CD14-positive monocyte (primary cell): ENCODE data around the gene KDM3B. TPM values are rescaled to one million over a fixed set of nuclear protein-coding genes. Genes with fewer than 3 reads are reported as not detected.

ENCODE experiments used
- DNase-seq, 3 donors: peaks; one replicate each; pipeline ENCODE4 v3.0.0-alpha.2; 2011 to 2022
- H2AFZ ChIP-seq: 2 replicates; pipeline ENCODE4 v1.6.0; 2012; ENCODE audit warnings: mild to moderate bottlenecking, low read depth, low read length, inconsistent platforms; ENCODE audit not compliant: insufficient read depth, poor library complexity, severe bottlenecking
- H3K27ac ChIP-seq, 2 donors: 1 replicate in 1 of 2; 2 replicates in 1 of 2; pipeline ENCODE4 v1.5.1; 2012 to 2013; ENCODE audit warnings: low read length in 2 of 2, control low read depth in 1 of 2, inconsistent platforms in 1 of 2, low read depth in 1 of 2, mild to moderate bottlenecking in 1 of 2
- H3K27me3 ChIP-seq, 2 donors: one replicate each; pipeline versions ENCODE4 v1.6.0 to v1.6.1; 2011 to 2013; ENCODE audit warnings: low read length in 2 of 2; ENCODE audit not compliant: control insufficient read depth in 2 of 2, insufficient read depth in 2 of 2
- H3K36me3 ChIP-seq, 2 donors: replicated peaks in 1 of 2; 1 replicate in 1 of 2; 2 replicates in 1 of 2; pipeline versions ENCODE4 v1.5.1 to v1.6.1; 2012 to 2013; ENCODE audit warnings: low read length in 2 of 2, control low read depth in 1 of 2, inconsistent platforms in 1 of 2, mild to moderate bottlenecking in 1 of 2; ENCODE audit not compliant: insufficient read depth in 2 of 2, control insufficient read depth in 1 of 2
- H3K4me1 ChIP-seq, 2 donors: 1 replicate in 1 of 2; 2 replicates in 1 of 2; pipeline versions ENCODE4 v1.5.1 to v1.6.1; 2012 to 2013; ENCODE audit warnings: low read length in 2 of 2, control low read depth in 1 of 2, inconsistent platforms in 1 of 2, mild to moderate bottlenecking in 1 of 2, moderate library complexity in 1 of 2; ENCODE audit not compliant: insufficient read depth in 2 of 2, control insufficient read depth in 1 of 2
- H3K4me2 ChIP-seq: replicated peaks from 2 replicates; pipeline ENCODE3; 2012; ENCODE audit warnings: low read length, moderate library complexity, mild to moderate bottlenecking; ENCODE audit not compliant: poor library complexity, severe bottlenecking; ENCODE audit errors: extremely low read depth
- H3K4me3 ChIP-seq, 3 experiments: fragments of 200-600 bp in 1 of 3; sonication (generic) in 1 of 3; replicated peaks in 1 of 3; 1 replicate in 2 of 3; 2 replicates in 1 of 3; pipeline ENCODE4 v1.5.1; 2011 to 2013; ENCODE audit warnings: low read length in 3 of 3, mild to moderate bottlenecking in 3 of 3, control low read depth in 2 of 3, low read depth in 2 of 3, inconsistent platforms in 1 of 3, moderate library complexity in 1 of 3
- H3K79me2 ChIP-seq: 2 replicates; pipeline ENCODE4 v1.6.0; 2012; ENCODE audit warnings: mild to moderate bottlenecking, control low read depth, inconsistent platforms, low read length, moderate library complexity; ENCODE audit not compliant: insufficient read depth
- H3K9ac ChIP-seq: 2 replicates; pipeline ENCODE4 v1.6.0; 2017; ENCODE audit warnings: low read length, mild to moderate bottlenecking; ENCODE audit not compliant: insufficient read depth, poor library complexity, severe bottlenecking
- H3K9me3 ChIP-seq, 2 donors: replicated peaks in 1 of 2; 1 replicate in 1 of 2; 2 replicates in 1 of 2; pipeline versions ENCODE4 v1.5.1 to v1.6.1; 2012 to 2013; ENCODE audit warnings: low read length in 2 of 2, control low read depth in 1 of 2; ENCODE audit not compliant: control insufficient read depth in 1 of 2, insufficient read depth in 1 of 2
- H4K20me1 ChIP-seq: 2 replicates; pipeline ENCODE4 v1.6.0; 2012; ENCODE audit warnings: mild to moderate bottlenecking, low read length, control low read depth, moderate library complexity; ENCODE audit not compliant: insufficient read depth
- H3K27ac Mint-ChIP-seq, 7 donors: one replicate each; pipeline ENCODE4 v1.8.0; 2020; ENCODE audit warnings: mild to moderate bottlenecking in 7 of 7, mixed read lengths in 7 of 7, moderate library complexity in 6 of 7, inconsistent platforms in 2 of 7
- H3K27me3 Mint-ChIP-seq, 3 donors: one replicate each; pipeline ENCODE4 v1.8.0; 2021 to 2022; ENCODE audit warnings: low read depth in 3 of 3, mild to moderate bottlenecking in 3 of 3, mixed read lengths in 3 of 3, moderate library complexity in 3 of 3, inconsistent platforms in 1 of 3
- H3K36me3 Mint-ChIP-seq, 2 donors: one replicate each; pipeline ENCODE4 v1.8.0; 2020; ENCODE audit warnings: mixed read lengths in 2 of 2, inconsistent platforms in 1 of 2, mild to moderate bottlenecking in 1 of 2
- H3K4me1 Mint-ChIP-seq: one replicate; pipeline ENCODE4 v1.8.0; 2020; ENCODE audit warnings: mild to moderate bottlenecking, mixed read lengths
- H3K4me3 Mint-ChIP-seq, 2 donors: one replicate each; pipeline ENCODE4 v1.8.0; 2020; ENCODE audit warnings: mild to moderate bottlenecking in 2 of 2, mixed read lengths in 2 of 2, moderate library complexity in 1 of 2
- H3K9me3 Mint-ChIP-seq, 7 donors: one replicate each; pipeline ENCODE4 v1.8.0; 2020 to 2022; ENCODE audit warnings: mixed read lengths in 7 of 7, mild to moderate bottlenecking in 6 of 7, moderate library complexity in 6 of 7, inconsistent platforms in 2 of 7
- WGBS: methylation state at CpG from one replicate; pipeline ENCODE4 v1.1.5; 2013; ENCODE audit warnings: missing lambda C conversion rate; ENCODE audit not compliant: insufficient coverage; 5-methylcytosine and 5-hydroxymethylcytosine counted together
- intact Hi-C, 2 donors: fragments of 100-400 bp; cut with micrococcal nuclease; formaldehyde crosslinking; loops; one replicate each; pipeline versions ENCODE4 v1.15.0 to v1.15.1; 2023
- polyA plus RNA-seq, 3 donors: library from polyadenylated mRNA; depleted of rRNA in 1 of 3; unstranded in 2 of 3; stranded (reverse) in 1 of 3; fragments of 300-500 nt in 2 of 3; fragments of >200 nt in 1 of 3; fragmentation: Illumina TruSeq in 2 of 3; gene quantifications; 1 replicate in 2 of 3; 2 replicates in 1 of 3; pipeline ENCODE4 v1.2.3, GENCODE V29; 2012 to 2021
- TF ChIP-seq, protein P1 (sequence below): fragments of 200-600 bp; IDR thresholded peaks from one replicate; pipeline ENCODE4 v1.8.0; 2022; ENCODE audit warnings: antibody characterized with exemption, mild to moderate bottlenecking

The KDM3B gene
- polyA plus RNA-seq, 3 donors, result 11.7 to 52.1 (median 17.4) TPM

DNA sequence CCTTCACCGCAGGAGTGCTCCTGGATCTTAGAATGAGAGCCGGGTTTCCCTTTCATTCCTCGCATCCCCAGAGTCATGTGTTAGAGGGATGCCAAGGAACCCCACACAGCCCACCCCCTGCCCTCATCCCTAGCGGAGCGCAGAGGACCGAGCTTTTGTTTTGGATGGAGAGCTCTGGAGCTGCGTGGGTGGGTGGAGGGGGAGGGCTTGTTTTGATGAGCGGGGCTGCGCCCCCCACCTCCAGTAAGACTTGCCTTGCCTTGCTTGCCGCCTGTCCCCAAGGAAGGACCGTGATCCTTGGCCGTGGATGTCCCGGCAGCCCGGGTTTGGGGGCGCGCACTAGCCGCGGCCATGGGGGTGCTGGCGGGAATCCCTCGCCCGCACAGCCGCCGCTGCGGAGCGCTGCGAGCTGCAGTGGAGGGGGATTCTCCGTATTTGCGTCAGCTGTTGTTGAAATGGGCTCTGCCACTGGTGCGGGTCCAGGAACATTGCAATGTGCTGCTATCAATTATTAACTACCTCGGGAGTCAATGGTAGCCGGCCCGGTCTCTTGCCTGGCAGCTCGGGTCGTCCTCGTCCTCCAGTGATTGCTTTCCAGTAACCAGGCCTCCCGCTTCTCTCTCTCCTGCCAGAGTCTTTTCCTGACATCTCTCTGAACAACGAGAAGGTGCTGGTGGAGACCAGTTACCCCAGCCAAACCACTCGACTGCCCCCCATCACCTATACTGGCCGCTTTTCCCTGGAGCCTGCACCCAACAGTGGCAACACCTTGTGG is 113.8 kb downstream of the KDM3B start:
- Mint-ChIP-seq H3K4me3 (peak overlapping the region; percentile 85 to 92), H3K27me3 (peaks cover 20 to 29% (median 27%) of the 10 kb centered on the region in 3 donors), H3K27ac (peak overlapping the region in 2 of 7 donors; percentile 71 to 75), H3K4me1 (peaks cover 31% of the 10 kb centered on the region), H3K9me3 (peaks cover 0 to 15% (median 5%) of the 10 kb centered on the region in 7 donors), H3K36me3 (peaks cover 18 to 23% of the 10 kb centered on the region in 2 donors)
- H3K36me3 ChIP-seq, result no peaks in the 10 kb centered on the region
- peaks cover 23% of the 10 kb centered on the region for H4K20me1 ChIP-seq
- intact Hi-C loops, result loop anchor here in 1 of 2 donors (10.0 kb wide), 1 partner anchor 78 kb away; the partner anchor contains the start of gene ETF1
- H3K27ac ChIP-seq, result no peak overlapping the region
- TF ChIP-seq, protein P1, sequence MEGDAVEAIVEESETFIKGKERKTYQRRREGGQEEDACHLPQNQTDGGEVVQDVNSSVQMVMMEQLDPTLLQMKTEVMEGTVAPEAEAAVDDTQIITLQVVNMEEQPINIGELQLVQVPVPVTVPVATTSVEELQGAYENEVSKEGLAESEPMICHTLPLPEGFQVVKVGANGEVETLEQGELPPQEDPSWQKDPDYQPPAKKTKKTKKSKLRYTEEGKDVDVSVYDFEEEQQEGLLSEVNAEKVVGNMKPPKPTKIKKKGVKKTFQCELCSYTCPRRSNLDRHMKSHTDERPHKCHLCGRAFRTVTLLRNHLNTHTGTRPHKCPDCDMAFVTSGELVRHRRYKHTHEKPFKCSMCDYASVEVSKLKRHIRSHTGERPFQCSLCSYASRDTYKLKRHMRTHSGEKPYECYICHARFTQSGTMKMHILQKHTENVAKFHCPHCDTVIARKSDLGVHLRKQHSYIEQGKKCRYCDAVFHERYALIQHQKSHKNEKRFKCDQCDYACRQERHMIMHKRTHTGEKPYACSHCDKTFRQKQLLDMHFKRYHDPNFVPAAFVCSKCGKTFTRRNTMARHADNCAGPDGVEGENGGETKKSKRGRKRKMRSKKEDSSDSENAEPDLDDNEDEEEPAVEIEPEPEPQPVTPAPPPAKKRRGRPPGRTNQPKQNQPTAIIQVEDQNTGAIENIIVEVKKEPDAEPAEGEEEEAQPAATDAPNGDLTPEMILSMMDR, result no peak
- WGBS, result 36% methylated on average over 30 of the region's 39 CpGs
- peak overlapping the region; percentile 77 for H3K9ac ChIP-seq
- H3K4me3 ChIP-seq, result peak overlapping the region; percentile 76 to 87 (median 78)
- peaks cover 3 to 21% of the 10 kb centered on the region in 2 donors for H3K27me3 ChIP-seq
- peaks cover 36 to 47% of the 10 kb centered on the region in 2 donors for H3K4me1 ChIP-seq
- H3K4me2 ChIP-seq, result peak overlapping the region; percentile 94
- peak overlapping the region; percentile 97 for H2AFZ ChIP-seq
- H3K9me3 ChIP-seq, result no peaks in the 10 kb centered on the region
- peak in 1 of 3 donors; percentile 42 for DNase-seq
- H3K79me2 ChIP-seq, result no peaks in the 10 kb centered on the region

GRCh38 chr5:138466900-138467710 is 114.6 kb downstream of the KDM3B start:
- 98% methylated on average over 41 of the region's 45 CpGs for WGBS
- H3K9me3 ChIP-seq, result no peaks in the 10 kb centered on the region

More at GRCh38 chr5:138466900-138467710, 114.6 kb downstream of the KDM3B start:
- Histone ChIP-seq H2AFZ (no peak overlapping the region), H3K9ac (no peak overlapping the region), H3K4me1 (peaks cover 36 to 47% of the 10 kb centered on the region in 2 donors), H4K20me1 (peaks cover 23% of the 10 kb centered on the region), H3K36me3 (no peaks in the 10 kb centered on the region), H3K27me3 (peaks cover 3 to 21% of the 10 kb centered on the region in 2 donors), H3K4me2 (peak overlapping the region; percentile 94), H3K79me2 (no peaks in the 10 kb centered on the region), H3K4me3 (peak overlapping the region in 2 of 3 experiments; percentile 76 to 87), H3K27ac (no peak overlapping the region)
- H3K36me3 Mint-ChIP-seq, result peaks cover 18 to 23% of the 10 kb centered on the region in 2 donors
- peaks cover 31% of the 10 kb centered on the region for H3K4me1 Mint-ChIP-seq
- peak overlapping the region; percentile 85 to 92 for H3K4me3 Mint-ChIP-seq
- intact Hi-C loops, result loop anchor here in 1 of 2 donors (10.0 kb wide), 1 partner anchor 78 kb away; the partner anchor contains the start of gene ETF1
- H3K27ac Mint-ChIP-seq, result peak overlapping the region in 2 of 7 donors; percentile 32 to 83
- H3K9me3 Mint-ChIP-seq, result peaks cover 0 to 15% (median 5%) of the 10 kb centered on the region in 7 donors
- peaks cover 21 to 29% (median 28%) of the 10 kb centered on the region in 3 donors for H3K27me3 Mint-ChIP-seq
- TF ChIP-seq, protein P1, result no peak
- DNase-seq, result no peak
